8988T (cell line): ENCODE data around the gene BMP7.

Source experiments
- DNase-seq: peaks from one replicate; pipeline ENCODE4 v3.0.0; 2011

Gene BMP7

DNA sequence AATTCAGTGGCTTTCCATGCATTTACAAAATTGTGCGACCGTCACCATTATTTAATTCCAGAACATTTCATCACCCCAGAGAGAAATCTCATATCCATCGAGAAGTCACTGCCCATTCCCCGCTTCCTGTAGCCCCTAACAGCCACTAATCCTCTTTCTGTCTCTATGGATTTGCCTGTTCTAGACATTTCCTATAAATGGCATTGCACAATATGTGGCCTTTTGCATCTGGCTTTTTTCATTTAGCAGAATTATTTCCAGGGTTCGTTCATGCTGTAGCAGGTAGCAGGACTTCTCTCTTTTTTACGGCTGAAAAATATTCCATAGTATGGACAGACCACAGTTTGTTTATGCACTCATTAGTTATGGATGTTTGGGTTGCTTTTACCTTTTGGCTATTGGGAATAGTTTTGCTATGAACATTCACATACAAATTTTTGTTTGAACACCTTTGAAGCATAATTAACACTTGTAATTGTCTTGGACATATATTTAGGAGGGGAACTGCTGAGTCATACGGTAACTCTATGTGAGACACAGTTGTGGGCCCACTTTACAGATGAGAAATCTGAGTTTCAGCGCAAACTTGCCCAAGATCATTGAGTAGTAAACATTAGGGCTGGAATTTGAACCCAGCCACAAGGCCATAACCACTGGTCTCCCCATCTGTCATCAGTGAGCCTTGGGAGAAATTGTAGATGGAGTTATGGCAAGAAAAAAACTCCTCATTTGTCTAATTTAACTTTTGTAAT lies 126.9 kb downstream of the BMP7 start:
- no peak for DNase-seq

DNA sequence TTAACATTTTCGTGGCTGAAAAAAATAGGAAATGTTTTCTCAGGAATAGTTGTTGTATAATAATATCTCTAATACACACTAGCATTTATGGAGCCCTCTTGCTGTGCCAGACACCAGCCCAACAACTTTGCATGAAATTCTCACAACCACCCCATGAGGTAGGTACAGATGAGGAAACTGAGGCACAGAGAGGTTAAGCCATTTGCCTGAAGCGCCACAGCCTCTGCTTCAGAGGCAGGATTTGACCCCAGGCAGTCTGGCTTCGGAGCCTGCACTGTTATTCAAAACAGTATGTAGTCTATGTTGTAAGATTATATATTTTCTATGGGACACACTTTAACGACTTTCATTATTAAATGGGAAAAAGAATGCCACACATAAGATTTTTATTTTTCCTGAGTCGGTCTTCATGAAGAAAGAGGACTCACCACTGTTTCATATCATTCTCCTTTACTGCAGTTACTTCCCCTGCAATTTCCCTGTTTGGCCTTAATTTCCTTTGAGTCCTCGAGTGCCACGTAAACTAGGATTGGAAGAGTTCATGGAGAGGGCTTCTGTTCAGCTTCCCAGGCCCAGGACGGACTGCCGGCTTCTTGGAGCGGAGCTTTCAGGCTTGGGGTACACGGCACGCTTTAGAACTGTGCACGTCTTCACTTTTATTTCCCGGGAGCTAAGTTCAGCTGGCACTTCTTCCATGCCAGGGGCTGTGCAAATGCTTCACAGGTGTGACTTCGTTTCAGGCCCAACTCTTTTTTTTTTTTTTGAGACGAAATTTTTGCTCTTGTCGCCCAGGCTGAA lies 128.0 kb downstream of the BMP7 start:
- DNase-seq: no peak

- DNase-seq: no peak
Observed at GRCh38 chr20:57137676-57138075, 128.8 kb downstream of the BMP7 start.

DNA sequence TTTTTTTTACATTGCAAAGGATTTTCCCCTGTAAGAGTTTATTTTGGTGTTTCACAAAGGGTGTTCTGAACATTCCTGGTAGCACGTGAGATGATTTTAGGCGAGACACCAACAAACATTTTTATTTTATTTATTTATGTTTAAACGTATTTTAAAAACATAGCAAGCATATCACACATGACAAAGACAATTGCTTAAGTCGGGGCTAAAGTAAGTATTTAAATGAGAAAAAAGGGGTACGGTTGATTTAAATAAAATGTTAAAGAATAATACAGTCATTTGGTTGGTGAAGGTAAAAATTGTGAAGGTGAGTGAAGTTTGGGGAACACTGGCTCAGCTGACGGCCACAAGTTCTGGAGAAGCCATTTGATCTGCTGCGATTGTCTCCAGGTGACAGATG lies 129.7 kb downstream of the BMP7 start:
- DNase-seq: no peak

GRCh38 chr20:57135875-57136274 lies 130.6 kb downstream of the BMP7 start:
- DNase-seq: no peak

DNA sequence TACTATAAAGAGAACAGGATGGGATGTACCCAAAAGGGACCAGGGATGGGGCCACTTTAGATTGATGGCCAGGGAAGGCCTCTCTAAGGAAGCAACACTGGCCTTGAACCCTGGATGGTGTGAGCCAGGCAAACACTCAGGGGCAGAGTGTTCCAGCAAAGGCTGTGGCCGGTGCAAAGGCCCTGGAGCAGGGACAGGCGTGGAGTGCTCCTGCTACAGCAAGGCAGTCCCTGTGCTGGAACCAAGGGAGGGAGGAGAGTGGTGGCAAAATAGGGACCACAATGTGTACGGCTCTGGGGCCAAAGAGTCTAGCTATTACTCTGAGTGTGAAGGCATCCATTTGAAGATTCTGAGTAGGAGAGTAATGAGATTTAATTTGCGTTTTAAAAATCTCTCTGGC lies 131.6 kb downstream of the BMP7 start:
- no peak for DNase-seq

GRCh38 chr20:57133926-57134650 lies 132.4 kb downstream of the BMP7 start:
- DNase-seq: no peak

- no peak for DNase-seq
Observed at GRCh38 chr20:57131601-57132391, 134.6 kb downstream of the BMP7 start.

- no peak for DNase-seq
Observed at GRCh38 chr20:57131077-57131476, 135.4 kb downstream of the BMP7 start.

- DNase-seq: no peak
Observed at GRCh38 chr20:57130160-57130772, 136.2 kb downstream of the BMP7 start.

DNA sequence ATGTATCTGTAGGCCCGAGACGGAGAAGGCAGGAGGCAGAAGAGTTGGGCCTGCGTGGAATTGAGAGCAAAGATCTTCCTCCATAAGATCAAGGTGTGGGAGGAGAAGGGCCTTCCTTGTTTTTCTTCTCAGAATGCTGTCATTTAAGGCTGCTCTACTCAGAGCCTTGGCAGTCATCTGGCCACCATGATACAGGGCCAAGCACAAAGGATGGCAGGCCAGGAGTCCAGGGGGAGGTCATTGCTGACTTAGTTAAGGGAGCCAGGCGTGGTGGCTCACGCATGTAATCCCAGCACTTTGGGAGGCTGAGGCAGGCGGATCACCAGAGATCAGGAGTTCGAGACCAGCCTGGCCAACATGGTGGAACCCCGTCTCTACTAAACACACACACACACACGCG lies 137.1 kb downstream of the BMP7 start:
- DNase-seq: no peak

- DNase-seq: no peak
Observed at GRCh38 chr20:57128044-57128757, 138.2 kb downstream of the BMP7 start.

DNA sequence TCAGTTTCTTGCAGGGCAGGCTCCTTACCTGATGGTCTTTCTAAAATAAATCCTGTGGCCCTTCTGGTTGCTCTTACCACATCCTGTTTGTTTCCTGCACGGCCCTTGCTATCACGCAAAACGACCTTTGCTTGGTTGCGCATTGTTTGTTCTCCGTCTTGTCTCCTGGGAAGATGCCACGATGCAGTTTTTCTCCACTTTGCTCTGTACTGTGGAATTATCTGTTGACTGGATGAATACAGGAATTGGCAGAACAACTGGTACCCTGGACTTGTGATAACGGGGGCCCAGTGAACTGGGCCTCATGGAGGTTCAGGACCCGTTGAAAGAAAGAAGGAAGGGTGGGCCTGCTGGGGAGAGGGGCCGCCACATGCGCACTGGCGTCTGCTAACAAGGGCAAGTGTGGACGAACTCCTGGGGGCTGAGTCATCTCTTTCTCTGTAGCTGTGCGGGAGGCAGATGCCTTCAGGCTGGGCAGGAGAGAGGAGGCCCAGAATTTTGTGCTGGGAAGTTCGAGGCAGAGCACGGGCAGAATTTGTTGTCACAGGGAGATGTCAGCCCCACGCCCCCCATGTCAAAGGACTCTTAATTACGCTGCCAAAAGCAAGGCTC lies 139.9 kb downstream of the BMP7 start:
- no peak for DNase-seq

GRCh38 chr20:57124800-57125517 lies 141.5 kb downstream of the BMP7 start:
- DNase-seq: no peak

GRCh38 chr20:57124366-57124765 lies 142.1 kb downstream of the BMP7 start:
- DNase-seq: no peak

- DNase-seq: no peak
Observed at GRCh38 chr20:57123504-57123903, 142.9 kb downstream of the BMP7 start.

- no peak for DNase-seq
Observed at GRCh38 chr20:57122536-57123489, 143.6 kb downstream of the BMP7 start.

- DNase-seq: no peak
Observed at GRCh38 chr20:57118964-57119363, 147.5 kb downstream of the BMP7 start.
